ENCODE measurements around the gene SH3PXD2A. TPM values are rescaled to one million over a fixed set of nuclear protein-coding genes. Genes with fewer than 3 reads are reported as not detected.

The SH3PXD2A gene
- total RNA-seq, 2 donors from 2014 or later: 48.5 to 49.4 TPM

DNA sequence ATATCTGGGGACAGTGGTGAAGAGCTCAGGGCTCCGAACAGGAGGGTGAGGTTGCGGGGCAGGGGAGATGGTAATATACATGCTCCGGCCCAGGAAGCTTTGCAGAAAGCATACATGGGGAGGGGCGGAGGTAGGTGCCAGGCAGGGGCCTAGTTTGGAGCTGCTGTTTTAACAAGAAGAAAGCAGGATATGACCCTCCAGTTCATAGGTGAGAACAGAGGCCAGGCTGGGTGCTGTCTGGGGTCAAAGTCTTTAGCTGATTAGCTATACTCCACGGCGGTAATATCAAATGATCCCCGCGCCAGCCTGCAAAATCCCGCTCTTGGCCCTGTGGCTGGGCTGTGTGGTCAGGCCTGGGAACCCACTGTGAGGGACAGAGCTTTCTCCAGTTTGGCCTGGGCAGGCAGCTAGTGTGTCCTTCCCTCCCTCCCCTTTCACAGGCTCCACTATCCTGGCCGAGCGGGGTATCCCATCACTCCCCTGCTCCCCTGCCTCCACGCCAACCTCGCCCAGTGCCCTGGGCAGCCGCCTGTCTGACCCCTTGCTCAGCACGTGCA is 266.2 kb downstream of the SH3PXD2A start:
- intact Hi-C loops (cut with DNase I, micrococcal nuclease): no loop called here
- ATAC-seq: peak; percentile 24
- DNase-seq: no peak

DNA sequence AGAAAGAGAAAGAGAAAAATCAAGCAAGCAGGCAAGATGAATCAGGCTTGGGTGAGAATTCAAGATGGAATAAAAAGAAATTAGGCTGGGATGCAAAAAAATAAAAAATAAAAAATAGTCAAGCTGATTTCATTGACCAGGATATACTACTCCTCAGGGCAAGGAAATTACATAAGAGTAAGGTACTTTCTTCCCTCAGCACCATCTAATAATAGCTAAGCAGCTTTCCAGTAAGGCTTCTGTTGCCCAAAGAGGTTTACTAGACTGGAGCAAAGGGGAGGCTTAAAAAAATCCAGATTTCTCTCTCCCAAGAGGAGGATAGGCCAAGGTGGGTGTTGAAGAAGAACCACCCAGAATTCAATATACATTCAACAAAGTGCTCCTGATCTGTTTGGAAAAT is 268.3 kb downstream of the SH3PXD2A start:
- no peak for ATAC-seq
- intact Hi-C loops (cut with DNase I, micrococcal nuclease): no loop called here
- no peak for DNase-seq

DNA sequence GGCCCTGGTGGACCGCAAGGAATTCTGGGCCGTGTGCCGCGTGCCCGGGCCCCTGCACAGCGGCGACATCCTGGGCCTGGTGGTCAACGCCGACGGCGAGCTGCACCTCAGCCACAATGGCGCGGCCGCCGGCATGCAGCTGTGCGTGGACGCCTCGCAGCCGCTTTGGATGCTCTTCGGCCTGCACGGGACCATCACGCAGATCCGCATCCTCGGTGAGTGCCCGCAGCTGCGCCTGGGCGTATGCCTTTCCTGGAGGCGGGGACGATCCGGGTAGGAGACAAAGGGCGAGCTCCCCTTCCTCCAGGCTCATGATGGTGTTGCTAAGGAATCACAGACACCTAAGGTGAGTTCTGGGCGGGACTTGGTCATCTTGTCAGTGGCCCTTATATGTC is 270.4 kb downstream of the SH3PXD2A start:
- intact Hi-C loops (cut with DNase I, micrococcal nuclease): no loop called here
- DNase-seq (no peak), ATAC-seq (no peak)

DNA sequence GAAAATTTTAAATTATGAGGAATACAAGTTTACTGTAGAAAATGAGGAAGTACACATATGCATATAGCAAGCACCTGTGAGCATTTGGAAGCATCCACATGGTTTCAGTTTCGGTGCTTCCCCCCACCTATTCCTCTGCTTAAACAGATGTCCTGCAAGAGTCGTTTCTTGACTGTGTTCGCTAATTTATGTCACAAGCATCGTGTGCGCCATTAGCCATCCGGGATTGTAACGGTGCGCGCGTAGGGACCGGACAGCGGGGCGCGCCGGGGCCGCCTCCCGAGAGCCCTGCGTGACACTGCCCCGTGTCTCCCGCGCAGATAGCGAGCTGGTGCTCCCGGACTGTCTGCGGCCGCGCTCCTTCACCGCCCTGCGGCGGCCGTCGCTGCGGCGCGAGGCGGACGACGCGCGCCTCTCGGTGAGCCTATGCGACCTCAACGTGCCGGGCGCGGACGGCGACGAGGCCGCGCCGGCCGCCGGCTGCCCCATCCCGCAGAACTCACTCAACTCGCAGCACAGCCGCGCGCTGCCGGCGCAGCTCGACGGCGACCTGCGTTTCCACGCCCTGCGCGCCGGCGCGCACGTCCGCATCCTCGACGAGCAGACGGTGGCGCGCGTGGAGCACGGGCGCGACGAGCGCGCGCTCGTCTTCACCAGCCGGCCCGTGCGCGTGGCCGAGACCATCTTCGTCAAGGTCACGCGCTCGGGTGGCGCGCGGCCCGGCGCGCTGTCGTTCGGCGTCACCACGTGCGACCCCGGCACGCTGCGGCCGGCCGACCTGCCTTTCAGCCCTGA is 271.0 kb downstream of the SH3PXD2A start:
- peak; percentile 22 for ATAC-seq
- DNase-seq: peak in 1 of 2 donors; percentile 40
- intact Hi-C loops (cut with DNase I, micrococcal nuclease): no loop called here

DNA sequence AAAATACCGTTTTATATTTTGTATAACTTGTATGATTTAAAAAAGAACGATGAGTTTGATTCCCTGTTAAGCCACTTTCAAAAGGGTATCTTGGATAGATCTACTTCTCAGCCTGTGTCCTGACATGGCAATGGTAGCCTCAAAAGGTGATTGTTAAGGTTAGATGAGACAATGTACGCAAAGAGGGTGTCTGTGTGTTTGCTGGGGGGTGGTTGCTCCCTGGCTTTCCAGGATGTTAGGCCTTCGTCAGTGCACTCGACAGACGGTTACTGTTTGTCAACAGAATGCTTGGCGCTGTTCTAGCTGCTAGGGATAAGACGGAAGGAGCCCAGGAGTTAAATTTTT is 271.5 kb downstream of the SH3PXD2A start:
- intact Hi-C loops (cut with DNase I, micrococcal nuclease): no loop called here
- DNase-seq (no peak), ATAC-seq (peak; percentile 4)

DNA sequence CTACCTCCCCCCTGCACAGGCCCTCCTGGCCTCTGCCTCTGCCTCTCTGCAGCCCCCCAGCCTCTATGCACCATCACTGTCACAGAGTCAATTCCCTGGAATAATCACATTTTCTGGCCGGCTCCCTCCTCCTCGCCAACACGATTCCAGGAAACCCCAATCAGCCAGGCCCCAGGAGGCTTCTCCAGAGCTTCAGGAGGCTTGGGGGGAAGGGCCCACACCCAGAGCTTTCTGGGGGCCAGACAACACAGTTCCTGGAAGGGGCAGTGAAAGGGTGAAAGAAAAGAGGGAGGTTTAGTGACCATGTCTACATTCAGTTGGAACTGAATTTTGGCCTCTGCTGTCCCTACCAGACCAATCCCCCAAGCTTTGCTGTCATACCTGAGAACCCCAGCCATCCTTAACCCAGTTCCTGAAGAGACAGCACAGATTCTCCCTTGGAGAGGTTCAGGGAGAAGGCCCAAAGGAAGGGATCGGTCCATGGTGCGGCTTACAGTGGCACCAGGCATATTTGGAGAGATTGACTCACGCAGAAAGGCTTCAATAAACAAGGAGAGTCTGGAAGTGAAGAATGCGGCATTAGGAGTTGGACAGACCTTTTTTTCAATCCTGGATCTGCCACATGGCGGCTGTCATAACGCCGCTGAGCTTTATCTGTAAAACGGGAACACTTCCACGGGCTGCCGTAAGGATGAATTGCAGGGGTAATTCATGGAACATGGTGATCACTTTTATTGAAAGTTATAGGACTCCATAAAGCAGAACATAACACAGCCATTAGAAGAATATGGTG is 272.8 kb downstream of the SH3PXD2A start:
- no peak for DNase-seq
- ATAC-seq: no peak
- intact Hi-C loops (cut with DNase I, micrococcal nuclease): no loop called here

DNA sequence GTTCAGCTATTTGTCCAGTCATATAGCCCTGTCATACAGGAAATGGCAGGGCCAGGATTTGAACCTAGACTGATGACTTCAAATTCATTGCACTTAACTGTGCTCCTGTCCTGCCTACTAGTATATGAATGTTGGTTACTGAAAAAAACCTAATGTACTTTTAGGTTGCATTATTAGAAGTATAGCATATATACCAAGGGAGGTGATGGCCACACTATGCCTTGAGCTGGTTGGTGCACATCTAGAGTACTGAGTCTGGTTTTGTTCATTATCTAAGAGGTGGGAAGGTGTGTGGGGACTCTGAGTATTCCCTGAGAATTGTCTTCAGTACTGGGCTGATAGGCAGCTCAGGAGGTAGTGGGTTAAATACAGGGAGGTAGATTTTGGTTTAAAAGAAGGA is 273.9 kb downstream of the SH3PXD2A start:
- intact Hi-C loops (cut with DNase I, micrococcal nuclease): no loop called here
- DNase-seq (no peak), ATAC-seq (no peak)

DNA sequence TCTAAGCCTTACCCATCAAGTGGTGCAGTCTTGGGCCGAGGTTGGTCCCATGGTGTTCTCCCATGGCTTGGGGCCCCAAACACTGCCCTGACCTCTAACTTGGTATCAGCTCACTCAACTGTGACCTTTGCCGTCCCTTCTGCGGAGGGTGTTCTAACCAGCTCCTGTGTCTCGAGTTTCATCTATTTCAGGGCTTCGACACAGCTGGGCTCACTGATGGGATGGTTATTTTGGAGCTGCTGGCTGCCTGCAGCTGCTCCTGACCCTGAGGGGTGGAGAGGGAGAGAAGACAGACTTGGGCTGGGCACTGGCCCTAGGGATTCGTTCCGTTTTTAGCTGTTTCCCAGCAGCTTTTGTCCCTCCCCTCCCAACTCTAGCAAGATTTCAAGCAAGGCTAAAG is 274.9 kb downstream of the SH3PXD2A start:
- intact Hi-C loops (cut with DNase I, micrococcal nuclease): no loop called here
- ATAC-seq (no peak), DNase-seq (no peak)

DNA sequence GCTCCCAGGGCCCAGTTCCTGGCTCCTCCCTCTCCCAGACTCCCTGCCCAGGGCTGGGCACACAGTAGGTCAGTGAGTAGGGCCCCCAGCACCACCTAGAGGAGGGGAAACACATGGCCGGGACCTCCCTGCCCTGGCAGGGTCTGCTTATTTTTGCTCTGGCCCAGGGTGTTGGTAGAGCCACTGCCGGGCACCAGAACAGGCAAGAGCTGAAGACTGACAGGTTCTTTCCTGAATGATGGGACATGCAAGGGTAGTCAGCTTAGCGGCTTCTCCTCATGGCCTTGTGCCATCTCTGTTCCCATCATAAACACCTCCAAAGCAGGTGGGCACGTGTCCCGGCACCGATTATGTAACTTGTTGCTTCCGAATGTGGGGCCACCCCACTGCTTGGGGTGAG is 275.4 kb downstream of the SH3PXD2A start:
- ATAC-seq (no peak), DNase-seq (no peak)
- intact Hi-C loops (cut with DNase I, micrococcal nuclease): no loop called here

DNA sequence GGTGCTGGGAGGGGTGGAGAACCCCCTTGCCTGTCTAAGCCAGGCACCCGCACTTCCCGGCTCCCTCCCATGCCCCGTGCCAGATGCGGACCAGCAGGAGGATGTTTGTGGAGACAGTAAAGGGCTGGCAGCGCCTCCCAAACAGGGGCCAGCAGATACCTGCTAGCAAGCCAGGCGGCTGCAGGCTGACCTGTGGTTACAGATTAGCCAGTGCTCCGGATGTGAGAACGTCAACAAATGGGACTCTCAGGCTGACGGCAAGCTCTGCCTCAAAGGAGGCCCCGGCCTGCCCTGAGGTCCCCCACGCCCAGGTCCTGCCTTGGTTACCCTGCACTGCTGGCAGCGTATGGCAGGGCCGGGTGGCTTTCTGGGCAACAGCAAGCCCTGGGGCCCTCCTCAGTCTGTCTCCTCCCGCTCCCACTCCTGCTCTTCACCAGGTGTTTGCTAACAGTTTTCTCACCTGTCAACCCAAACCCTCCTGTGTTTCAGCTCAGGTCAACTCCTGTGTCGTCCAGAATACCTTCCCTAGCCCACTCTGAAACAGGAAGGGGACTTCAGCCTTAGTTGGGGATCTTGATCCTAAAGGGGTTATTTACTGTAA is 276.5 kb downstream of the SH3PXD2A start:
- ATAC-seq (peak; percentile 85), DNase-seq (peak; percentile 75)
- intact Hi-C loops (cut with DNase I, micrococcal nuclease): no loop called here

DNA sequence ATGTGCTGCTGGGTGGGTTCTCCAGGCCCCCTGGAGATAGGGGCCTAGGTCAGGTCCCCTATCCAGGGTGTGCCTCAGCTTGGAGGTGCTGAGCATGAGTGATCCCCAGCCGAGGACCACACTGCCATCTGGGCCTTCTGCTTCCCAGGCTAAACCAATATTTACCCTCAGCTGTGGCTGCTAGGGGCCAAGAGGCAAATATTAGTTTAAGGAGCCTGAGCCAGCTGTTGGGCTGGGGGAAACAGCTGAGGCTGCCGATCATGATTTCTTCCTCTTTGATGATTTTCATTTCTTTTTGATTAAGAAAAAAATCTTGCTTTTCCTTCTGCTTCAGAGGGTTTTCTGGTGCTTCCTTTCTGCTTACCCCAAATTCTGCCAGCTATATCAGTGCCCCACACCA is 278.5 kb downstream of the SH3PXD2A start:
- intact Hi-C loops (cut with DNase I, micrococcal nuclease): no loop called here
- DNase-seq: peak in 1 of 2 donors; percentile 32
- peak; percentile 47 for ATAC-seq

DNA sequence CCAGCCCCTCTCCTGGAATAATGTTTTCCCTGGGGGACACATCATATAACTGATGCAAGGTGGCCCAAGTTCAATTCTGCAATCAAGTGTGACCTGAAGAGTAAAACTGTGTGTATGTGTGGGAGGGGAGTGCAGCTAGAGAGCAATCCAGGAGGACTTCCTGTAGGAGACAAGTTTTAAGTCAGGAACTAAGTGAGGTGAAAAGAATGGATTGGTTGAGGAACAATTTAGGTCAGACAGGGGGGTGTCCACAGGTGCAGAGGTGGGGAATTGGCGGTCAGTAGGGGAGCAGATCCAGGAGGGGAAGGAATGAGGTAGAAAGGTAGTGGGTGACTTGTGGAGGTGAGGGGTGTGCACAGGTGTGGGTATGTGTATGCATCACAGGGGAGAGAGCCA is 279.3 kb downstream of the SH3PXD2A start:
- no peak for DNase-seq
- ATAC-seq: no peak
- intact Hi-C loops (cut with DNase I, micrococcal nuclease): no loop called here

DNA sequence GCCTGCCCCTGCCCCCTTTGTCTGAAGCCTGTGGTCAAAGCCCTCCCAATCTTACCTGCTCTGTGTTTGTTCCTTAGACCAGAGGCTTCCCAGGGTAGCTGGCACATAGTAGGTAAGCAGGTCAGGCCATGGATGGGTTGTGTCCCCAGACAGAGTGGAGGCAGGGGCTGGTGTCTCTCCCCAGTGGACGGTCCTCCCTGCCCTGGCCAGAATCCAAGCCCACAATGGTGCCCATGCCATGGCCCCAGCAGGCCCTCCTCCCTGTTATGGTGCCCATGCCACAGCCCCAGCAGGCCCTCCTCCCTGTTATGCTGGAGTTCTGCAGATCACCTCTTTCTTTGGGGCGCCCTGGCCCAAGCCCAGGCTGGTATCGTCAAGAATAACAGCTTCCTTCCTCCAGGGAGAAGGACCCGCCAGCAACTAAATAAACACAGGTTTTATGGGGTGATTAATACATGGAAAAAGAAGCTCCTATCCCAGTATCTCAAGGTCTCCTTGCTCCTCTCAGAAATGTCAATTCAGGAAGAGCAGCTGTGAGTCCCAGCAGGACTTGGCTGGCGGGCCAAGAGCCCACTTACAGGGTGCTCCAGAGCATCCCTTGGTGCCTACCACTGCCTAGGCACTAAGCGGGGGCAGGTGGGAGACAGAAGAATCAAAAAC is 279.8 kb downstream of the SH3PXD2A start:
- ATAC-seq (no peak), DNase-seq (no peak)
- intact Hi-C loops (cut with DNase I, micrococcal nuclease): no loop called here

DNA sequence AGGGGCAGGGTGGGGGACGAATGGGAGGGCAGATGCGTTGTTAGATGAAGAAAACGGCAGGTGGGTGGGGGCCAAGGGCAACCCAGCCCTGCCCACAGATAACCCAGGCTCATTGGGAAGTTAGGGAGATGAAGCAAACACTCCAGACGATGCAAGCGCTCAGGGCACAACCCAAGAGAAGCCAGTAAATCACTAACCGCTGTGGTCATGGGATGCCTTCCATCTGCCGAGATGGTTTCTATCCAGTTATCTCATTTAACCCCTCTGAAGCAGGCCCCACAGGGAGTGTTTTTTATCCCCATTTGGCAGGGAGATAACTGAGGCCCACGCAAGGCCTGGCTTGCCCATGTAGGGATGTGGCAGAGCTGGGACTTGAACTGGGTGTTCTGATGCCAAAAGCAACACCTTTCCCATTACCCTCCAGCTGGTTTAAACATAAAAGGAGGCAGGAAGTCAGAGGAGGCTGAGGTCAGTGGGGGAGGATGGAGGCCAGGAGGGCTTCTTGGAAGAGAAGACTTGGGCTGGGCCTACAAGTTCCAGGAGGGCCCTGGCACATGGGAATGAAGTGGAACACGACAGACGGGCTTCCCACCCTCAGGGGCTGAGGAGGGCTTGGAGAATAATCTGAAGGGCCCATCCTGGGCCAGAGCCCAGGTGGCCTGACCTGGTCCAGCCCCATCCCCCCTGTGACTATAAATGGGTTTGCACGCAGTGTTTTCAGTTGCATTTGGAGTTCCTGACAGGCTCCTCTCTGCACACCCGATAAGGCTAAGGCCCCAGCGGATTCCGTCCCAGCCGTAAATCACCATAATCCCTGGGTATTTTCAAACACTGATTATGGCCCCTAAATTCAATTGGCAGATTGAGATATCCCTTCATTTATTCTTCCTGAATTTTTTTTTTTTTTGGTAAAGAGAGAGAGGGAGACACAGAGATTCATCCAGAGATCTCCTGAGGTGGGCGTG is 281.0 kb downstream of the SH3PXD2A start:
- intact Hi-C loops (cut with DNase I, micrococcal nuclease): no loop called here
- ATAC-seq: no peak
- no peak for DNase-seq

DNA sequence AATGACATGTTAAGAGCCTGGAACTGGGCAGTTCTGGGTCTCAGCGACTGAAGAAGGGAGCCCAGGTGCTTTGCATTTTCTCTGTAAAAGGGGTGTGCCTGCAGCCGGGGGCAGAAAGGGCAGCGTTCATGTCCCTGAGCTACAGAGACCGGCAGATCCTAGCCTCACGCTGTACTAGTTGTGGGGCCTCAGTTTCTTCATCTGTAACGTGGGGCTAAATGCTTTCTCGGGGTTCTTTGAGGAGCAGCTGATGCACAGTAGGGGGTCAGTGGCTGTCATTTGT is 282.2 kb downstream of the SH3PXD2A start:
- ATAC-seq: no peak
- DNase-seq: no peak
- intact Hi-C loops (cut with DNase I, micrococcal nuclease): no loop called here

DNA sequence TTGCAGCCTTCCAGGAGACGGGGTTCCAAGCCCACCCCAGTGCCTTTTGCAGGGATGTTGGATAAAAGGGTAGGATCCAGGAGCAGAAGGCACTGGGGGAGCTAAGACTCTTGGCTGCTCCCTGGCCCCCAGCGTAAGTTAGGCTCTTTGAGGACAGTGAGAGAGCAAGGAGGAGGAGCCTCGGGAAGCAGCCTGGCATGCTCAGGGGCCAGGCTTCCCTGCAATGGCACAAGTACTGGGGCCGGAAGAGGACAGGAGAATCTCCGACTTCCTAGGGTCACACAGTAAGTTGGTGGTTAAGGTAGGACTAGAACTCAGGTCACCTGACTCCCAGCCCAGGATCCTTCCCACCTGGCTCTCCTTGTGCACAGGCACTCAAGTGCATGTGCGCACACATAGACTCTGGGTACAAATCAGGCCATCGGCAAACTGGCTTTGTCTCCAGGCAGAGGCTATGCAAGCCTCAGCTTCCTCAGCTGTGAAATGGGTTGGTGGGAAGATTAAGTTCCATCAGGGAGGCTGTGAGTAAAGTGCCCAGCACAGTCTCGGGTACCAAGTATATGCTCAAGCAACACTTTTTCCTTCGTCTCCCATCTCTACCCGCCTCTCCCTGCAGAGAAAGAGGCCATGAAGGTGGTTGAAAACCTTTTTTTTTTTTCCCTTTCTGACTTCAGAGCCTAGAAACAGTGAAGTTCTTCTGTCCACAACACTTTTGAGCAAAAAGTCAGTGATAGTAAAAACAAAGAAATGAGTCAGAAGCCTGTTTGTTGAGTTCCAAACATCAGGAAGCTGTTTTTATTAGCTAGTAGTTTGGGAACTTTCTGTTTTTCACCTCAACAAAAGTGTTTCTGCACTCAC is 282.8 kb downstream of the SH3PXD2A start:
- no peak for DNase-seq
- no peak for ATAC-seq
- intact Hi-C loops (cut with DNase I, micrococcal nuclease): no loop called here

DNA sequence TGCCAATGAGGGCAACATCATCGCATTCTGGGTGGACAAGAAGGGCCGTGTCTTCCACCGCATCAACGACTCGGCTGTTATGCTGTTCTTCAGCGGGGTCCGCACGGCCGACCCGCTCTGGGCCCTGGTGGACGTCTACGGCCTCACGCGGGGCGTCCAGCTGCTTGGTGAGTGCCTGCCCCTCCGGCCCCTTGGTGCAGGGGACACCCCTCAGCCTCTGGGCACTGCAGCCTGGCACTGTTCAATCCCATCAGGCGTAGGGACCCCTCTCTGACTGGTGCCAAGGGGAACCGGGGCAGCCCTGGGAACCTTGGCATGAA is 283.8 kb downstream of the SH3PXD2A start:
- no peak for DNase-seq
- no peak for ATAC-seq
- intact Hi-C loops (cut with DNase I, micrococcal nuclease): no loop called here

Data from left colon (tissue), 2 donors.